ENCODE measurements around the gene SUMF2. TPM values are rescaled to one million over a fixed set of nuclear protein-coding genes. Genes with fewer than 3 reads are reported as not detected.
"Not testable (repeated sequence)": the region's sequence is repeated elsewhere in the genome, so short reads cannot be mapped to it uniquely, and the experiment has no call there.

Gene SUMF2
- total and polyA plus RNA-seq, 2 experiments from 2014 or later = 32.9 to 45.7 TPM

DNA sequence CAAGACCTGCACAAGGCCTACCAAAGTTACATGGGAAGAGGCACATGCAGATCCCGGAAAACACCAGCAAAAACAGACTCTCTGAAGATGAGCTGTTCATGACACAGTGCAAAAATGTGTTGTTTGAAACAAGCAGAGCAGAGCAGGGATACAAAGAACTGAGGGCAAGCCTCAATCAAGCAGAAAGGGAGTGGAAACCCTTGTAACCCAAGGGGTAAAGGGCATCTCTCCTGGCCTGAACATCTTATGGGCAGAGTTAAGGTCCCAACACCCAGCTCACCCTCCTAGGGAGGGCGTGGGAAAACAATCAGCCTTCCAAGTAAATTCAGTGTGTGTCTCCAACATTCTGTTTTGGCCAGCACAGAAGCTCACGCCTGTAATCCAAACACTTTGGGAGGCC lies 23.4 kb upstream of the SUMF2 start:
- no peak overlapping the region for H2AFZ ChIP-seq
- Mint-ChIP-seq H3K27ac (no peak overlapping the region), H3K4me3 (no peak overlapping the region)

GRCh38 chr7:56045758-56046157 lies 18.3 kb upstream of the SUMF2 start:
- not testable (repeated sequence) for DNase-seq (ENCODE audit: low spot score); H3K4me2 ChIP-seq; ATAC-seq; H3K27me3 ChIP-seq (ENCODE audit: insufficient read depth); H3K9me3 Mint-ChIP-seq; H4K20me1 ChIP-seq (replicated peaks; ENCODE audit: insufficient read depth); H3K27ac Mint-ChIP-seq; H3K4me3 Mint-ChIP-seq; H3K4me1 Mint-ChIP-seq; H3K4me3 ChIP-seq; H3F3A ChIP-seq (replicated peaks; ENCODE audit: low read depth); H3K36me3 ChIP-seq (ENCODE audit: insufficient read depth); H3K9me2 ChIP-seq (ENCODE audit: insufficient read depth); H2AFZ ChIP-seq; H3K27ac ChIP-seq (ENCODE audit: low read depth); H3K4me1 ChIP-seq (ENCODE audit: insufficient read depth); H3K27me3 Mint-ChIP-seq (ENCODE audit: insufficient read depth, low read depth, poor library complexity)
- peaks cover 24% of the 10 kb centered on the region for H3K79me2 ChIP-seq (replicated peaks; ENCODE audit: insufficient read depth)
- peaks cover 23% of the 10 kb centered on the region for H3K36me3 Mint-ChIP-seq (ENCODE audit: low read depth)

More for the DNA sequence above, 23.4 kb upstream of the SUMF2 start:
- no peak overlapping the region for H3K4me3 ChIP-seq
- H3K4me2 ChIP-seq = no peak overlapping the region
- ATAC-seq = no peak
- no peak overlapping the region for H3K27ac ChIP-seq (ENCODE audit: low read depth)
- no peaks in the 10 kb centered on the region for H3K4me1 ChIP-seq (ENCODE audit: insufficient read depth)
- no peaks in the 10 kb centered on the region; the same call in none of the 2 replicates for H4K20me1 ChIP-seq (replicated peaks; ENCODE audit: insufficient read depth)
- H3K4me1 Mint-ChIP-seq = no peaks in the 10 kb centered on the region
- no peaks in the 10 kb centered on the region for H3K9me2 ChIP-seq (ENCODE audit: insufficient read depth)
- H3K36me3 ChIP-seq (ENCODE audit: insufficient read depth) = no peaks in the 10 kb centered on the region
- H3K27me3 Mint-ChIP-seq (ENCODE audit: insufficient read depth, low read depth, poor library complexity) = peaks cover 4% of the 10 kb centered on the region
- no peaks in the 10 kb centered on the region for H3K9me3 Mint-ChIP-seq
- TF ChIP-seq EZH2phosphoT487 (IDR thresholded peaks at IDR 0.05; ENCODE audit: unreplicated experiment) = no peak
- H3K79me2 ChIP-seq (replicated peaks; ENCODE audit: insufficient read depth) = peaks cover 7% of the 10 kb centered on the region; the same call in 1 of the 2 replicates
- H3F3A ChIP-seq (replicated peaks; ENCODE audit: low read depth) = no peaks in the 10 kb centered on the region
- H3K36me3 Mint-ChIP-seq (ENCODE audit: low read depth) = peaks cover 28% of the 10 kb centered on the region
- DNase-seq (ENCODE audit: low spot score) = no peak
- no peaks in the 10 kb centered on the region for H3K27me3 ChIP-seq (ENCODE audit: insufficient read depth)

- Histone ChIP-seq H3K79me2 (replicated peaks; ENCODE audit: insufficient read depth) (peaks cover 30% of the 10 kb centered on the region), H3F3A (replicated peaks; ENCODE audit: low read depth) (0 out of 2 replicates have a peak, but pooled peaks cover 4% of the 10 kb centered on the region), H3K4me3 (no peak overlapping the region), H3K9me2 (ENCODE audit: insufficient read depth) (no peaks in the 10 kb centered on the region), H3K4me2 (no peak overlapping the region), H3K4me1 (ENCODE audit: insufficient read depth) (peaks cover 6% of the 10 kb centered on the region; the same call in 1 of the 2 replicates), H3K36me3 (ENCODE audit: insufficient read depth) (no peaks in the 10 kb centered on the region), H4K20me1 (replicated peaks; ENCODE audit: insufficient read depth) (no peaks in the 10 kb centered on the region; the same call in none of the 2 replicates), H3K27me3 (ENCODE audit: insufficient read depth) (no peaks in the 10 kb centered on the region), H3K27ac (ENCODE audit: low read depth) (no peak overlapping the region), H2AFZ (no peak overlapping the region)
- Mint-ChIP-seq H3K4me3 (no peak overlapping the region), H3K4me1 (no peaks in the 10 kb centered on the region; the same call in 2 of the 3 replicates), H3K9me3 (no peaks in the 10 kb centered on the region), H3K36me3 (ENCODE audit: low read depth) (peaks cover 19% of the 10 kb centered on the region), H3K27me3 (ENCODE audit: insufficient read depth, low read depth, poor library complexity) (no peaks in the 10 kb centered on the region), H3K27ac (no peak overlapping the region; the same call in 1 of the 2 replicates)
- ATAC-seq = no peak
- TF ChIP-seq CREB1 (CRISPR knock-in tag; IDR thresholded peaks at IDR 0.05; ENCODE audit: low read depth) (no peak), ZNF114 (CRISPR knock-in tag; IDR thresholded peaks at IDR 0.05) (no peak), EZH2 (IDR thresholded peaks at IDR 0.05; ENCODE audit: low read depth, unreplicated experiment) (no peak), EZH2phosphoT487 (IDR thresholded peaks at IDR 0.05; ENCODE audit: unreplicated experiment) (no peak)
- DNase-seq (ENCODE audit: low spot score) = no peak
These were observed 17.2 kb upstream of the SUMF2 start for GRCh38 chr7:56046721-56047445.

GRCh38 chr7:56047446-56048116 lies 16.5 kb upstream of the SUMF2 start:
- peaks cover 18% of the 10 kb centered on the region for H3K36me3 Mint-ChIP-seq (ENCODE audit: low read depth)
- H3K4me1 ChIP-seq (ENCODE audit: insufficient read depth); H3K27ac ChIP-seq (ENCODE audit: low read depth); H3F3A ChIP-seq (replicated peaks; ENCODE audit: low read depth); H3K27ac Mint-ChIP-seq; H3K27me3 ChIP-seq (ENCODE audit: insufficient read depth); H3K4me3 Mint-ChIP-seq; H3K9me2 ChIP-seq (ENCODE audit: insufficient read depth); H2AFZ ChIP-seq; H3K9me3 Mint-ChIP-seq; H3K36me3 ChIP-seq (ENCODE audit: insufficient read depth); H3K4me1 Mint-ChIP-seq; ATAC-seq; H3K27me3 Mint-ChIP-seq (ENCODE audit: insufficient read depth, low read depth, poor library complexity); H4K20me1 ChIP-seq (replicated peaks; ENCODE audit: insufficient read depth); H3K4me2 ChIP-seq; H3K4me3 ChIP-seq; DNase-seq (ENCODE audit: low spot score): not testable (repeated sequence)
- peaks cover 37% of the 10 kb centered on the region for H3K79me2 ChIP-seq (replicated peaks; ENCODE audit: insufficient read depth)

Measured in GM23338 (cell line).